ENCODE data around the gene FOXP4. TPM values are rescaled to one million over a fixed set of nuclear protein-coding genes. Genes with fewer than 3 reads are reported as not detected.

FOXP4 gene, protein sequence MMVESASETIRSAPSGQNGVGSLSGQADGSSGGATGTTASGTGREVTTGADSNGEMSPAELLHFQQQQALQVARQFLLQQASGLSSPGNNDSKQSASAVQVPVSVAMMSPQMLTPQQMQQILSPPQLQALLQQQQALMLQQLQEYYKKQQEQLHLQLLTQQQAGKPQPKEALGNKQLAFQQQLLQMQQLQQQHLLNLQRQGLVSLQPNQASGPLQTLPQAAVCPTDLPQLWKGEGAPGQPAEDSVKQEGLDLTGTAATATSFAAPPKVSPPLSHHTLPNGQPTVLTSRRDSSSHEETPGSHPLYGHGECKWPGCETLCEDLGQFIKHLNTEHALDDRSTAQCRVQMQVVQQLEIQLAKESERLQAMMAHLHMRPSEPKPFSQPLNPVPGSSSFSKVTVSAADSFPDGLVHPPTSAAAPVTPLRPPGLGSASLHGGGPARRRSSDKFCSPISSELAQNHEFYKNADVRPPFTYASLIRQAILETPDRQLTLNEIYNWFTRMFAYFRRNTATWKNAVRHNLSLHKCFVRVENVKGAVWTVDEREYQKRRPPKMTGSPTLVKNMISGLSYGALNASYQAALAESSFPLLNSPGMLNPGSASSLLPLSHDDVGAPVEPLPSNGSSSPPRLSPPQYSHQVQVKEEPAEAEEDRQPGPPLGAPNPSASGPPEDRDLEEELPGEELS
- 3.1 and 4.7 TPM in 2 replicates for total RNA-seq (2014; rRNA removed; shearing (Covaris generic))

DNA sequence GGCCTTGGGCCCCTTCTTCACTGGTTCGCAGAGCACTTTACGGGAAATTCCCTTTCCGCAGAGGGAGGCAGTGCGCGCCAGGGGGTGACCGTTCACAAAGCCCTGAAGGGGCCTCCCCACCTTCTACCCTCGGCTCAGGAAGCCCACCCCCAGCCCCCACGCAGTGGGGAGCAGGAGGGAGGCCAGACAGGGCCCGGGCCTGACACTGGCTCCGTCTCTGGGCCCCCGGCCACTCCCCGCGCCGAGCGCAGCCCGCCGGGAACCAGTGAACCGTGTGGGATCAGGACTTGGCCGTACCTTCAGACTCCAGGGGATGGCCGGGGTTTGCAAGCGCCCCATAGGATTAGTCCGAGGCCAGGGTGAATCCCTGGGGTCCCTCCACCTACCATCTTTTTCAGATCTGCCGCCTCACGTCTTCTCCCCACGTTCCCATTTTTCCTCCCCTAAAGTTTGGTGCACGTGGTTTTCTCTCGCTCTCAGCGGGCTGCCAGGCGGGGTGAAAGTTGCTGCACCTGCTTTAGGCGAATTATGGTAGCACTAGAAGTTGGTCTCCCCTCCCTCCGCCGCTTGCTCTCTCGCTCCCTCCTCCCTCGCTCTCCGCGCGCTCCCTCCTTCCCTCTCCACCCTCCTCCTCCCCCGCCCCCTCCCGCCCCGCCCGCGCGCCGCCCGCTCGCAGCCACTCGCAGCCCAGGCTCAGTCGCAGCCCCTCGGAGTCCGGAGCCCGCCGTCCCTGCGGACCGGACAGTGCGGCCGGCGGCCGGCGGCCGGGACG is at the start of gene FOXP4:
TSS of gene FOXP4 (plus strand) at position 679 of the 772 bp plus-strand sequence. CDS start 19,380 bp downstream, outside the sequence.
- DNase-seq (ENCODE audit: low read depth), result peak; percentile 96

DNA sequence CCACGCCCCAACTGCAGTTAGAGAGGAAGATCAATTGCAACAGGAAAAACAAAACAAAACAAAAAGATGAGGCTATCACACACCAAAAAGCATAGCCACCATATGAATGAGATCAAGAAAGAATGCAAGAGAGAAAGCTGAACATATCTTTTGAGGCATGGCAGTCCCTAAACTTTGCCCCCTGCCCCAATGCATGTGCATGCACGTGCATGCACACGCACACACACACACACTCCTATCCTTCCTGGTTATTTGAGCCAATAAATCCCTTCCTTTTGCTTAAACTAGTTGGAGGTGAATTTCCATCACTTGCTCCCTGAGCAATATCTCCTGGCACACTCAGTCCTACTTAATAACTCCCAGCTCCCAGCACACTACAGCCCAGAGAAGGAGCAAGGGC is 48.6 kb upstream of the FOXP4 start:
- no peak for DNase-seq (ENCODE audit: low read depth)

DNA sequence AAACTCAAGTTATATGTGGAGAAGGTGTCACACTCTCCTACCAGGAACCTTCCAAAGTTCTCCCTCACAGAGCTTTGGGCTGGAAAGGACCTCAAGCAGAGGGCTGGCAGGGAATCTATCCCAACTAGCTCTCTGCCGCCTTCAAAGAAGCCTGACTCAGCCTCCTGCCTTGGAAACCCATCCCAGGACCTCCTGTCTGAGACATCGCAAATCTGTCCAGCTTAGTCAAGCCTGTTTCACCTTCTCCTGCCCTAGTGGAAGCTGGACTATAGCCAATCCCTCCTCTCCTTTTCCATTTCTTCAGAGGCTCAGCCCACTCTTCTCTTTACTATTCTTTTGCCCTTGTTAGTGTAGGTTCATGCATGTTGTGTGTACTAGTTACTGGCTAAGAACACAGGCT is 48.2 kb upstream of the FOXP4 start:
- peak; percentile 41 for DNase-seq (ENCODE audit: low read depth)

DNA sequence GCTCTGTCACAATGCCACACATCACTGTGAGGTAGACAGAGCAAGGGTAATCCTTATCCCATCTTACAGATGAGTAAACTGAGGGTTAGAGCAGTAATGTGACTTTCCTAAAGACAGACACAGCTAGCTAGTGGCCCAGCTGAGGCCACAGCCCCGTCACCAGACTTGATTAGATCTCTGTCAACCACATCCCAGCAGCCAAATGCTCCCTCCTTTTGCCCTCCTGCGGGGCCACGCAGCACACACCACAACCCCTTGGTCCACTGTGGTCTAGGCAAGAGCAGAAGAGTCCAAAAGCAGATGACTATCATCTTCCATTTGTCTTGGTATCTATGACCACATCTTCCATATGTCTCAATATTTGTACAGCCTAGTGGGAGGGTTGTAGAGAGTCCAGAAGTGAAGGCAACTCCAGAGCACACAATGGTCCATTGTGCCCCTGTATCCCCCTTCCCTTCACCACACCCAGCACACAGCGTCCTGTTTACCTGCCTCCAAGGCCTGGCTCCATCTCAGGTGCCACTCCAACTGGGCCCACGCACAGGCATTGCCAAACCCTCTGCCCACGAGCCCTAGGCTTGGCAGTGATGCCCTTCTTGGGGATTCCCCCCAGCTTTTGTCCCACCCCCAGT is 47.1 kb upstream of the FOXP4 start:
- DNase-seq (ENCODE audit: low read depth), result no peak

DNA sequence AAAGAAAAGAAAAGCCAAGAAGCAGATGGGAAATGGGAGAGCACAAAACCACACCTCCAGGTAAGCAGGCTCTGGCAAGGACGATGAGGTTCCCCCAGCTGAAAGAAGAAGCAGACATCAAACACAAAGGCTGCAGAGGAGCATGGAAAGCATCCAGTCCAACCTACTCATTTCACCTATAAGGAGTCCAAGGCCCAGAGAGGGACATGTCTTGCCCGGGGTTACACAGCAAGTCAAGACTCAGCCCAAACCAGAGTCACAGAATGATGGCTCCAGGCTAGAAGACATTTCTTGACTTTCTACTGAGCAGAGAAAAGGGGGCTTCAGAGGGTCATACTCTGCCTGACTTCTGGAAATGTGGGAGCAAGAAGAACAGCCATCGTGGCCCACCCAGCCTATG is 45.6 kb upstream of the FOXP4 start:
- DNase-seq (ENCODE audit: low read depth), result no peak

DNA sequence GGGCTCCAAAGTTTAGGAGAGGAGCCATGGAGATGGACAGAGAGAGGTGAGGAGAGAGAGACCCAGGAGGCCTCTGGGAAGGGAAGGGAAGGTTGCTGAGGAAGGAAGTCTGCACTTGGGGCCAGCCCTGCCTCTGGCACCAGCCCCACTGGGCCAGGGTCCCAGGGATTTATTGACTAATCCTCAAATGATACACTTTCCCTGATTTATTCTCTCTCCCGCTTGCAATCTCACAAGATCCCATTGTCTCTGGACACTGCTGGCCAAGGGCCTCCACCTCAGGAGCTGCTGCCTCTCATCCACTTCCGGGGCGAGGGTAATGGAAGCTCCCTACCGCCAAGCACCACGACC is 43.6 kb upstream of the FOXP4 start:
- DNase-seq (ENCODE audit: low read depth), result no peak

DNA sequence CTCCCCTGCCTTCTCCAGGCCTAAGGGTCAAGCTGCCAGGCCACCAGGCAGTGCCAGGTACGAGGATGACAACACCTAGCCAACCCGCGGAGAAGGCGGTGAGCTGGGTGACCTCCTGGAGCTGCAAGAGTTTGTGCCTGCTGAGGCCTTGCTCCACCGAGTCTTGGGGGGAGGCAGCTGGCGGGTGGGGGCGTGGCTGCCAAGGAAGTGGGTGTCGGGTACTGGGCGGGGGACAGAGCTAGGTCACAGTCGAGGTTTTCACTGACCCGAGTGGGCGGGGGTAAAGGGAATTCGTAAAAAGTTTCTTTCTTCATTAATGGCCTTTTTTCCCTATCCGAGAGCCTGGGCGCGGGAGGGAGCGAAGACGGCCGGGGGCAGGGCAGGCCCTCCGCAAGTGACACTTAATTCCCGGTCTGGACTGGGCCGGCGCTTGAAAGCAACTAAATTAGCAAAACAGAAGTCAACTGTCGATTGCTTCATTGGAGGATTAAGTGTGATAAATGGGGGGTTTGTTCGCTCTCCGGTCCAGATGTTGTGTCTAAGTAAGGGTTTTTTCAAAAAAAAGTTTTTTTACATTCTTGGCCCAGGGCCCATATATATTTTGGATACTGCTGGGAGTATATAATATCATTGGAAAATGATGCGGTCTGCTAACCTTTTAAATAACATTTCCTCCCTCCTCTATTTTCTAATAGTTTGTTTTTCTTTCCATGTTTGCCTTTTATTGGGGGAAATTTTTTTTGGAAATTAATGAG is 43.1 kb upstream of the FOXP4 start:
- no peak for DNase-seq (ENCODE audit: low read depth)

DNA sequence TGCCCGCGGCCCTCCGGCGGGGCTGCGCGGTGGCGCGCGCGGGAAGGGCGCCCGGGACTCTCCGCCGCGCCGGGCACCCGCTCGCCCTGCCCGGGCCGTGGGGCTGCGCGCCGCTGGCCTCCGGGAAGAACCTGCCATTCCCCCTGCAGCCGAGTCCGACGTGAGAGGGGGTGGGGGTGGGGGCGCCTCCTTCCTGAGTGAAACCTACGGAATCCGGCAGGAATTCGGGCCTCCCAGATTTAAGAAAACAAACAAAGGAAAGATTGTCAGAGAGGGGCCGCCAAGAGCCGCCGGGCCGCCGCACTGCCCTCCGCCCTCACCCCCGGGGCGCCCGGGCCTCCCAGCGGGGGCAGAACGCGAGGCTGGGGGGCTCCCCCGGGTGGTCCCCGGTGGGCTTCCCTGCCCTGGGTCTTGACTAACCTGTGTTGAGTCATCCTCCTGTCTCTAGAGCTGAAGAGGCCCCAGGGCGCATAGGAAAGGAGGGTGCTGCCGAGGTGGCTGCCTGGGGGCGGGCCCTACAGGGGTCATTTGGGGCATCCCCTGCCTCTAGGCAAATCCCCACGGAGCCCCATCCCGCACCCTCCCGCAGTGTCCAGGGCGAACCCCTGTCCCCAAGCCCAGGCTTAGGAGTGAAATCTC is 42.2 kb upstream of the FOXP4 start:
- DNase-seq (ENCODE audit: low read depth), result peak; percentile 44

DNA sequence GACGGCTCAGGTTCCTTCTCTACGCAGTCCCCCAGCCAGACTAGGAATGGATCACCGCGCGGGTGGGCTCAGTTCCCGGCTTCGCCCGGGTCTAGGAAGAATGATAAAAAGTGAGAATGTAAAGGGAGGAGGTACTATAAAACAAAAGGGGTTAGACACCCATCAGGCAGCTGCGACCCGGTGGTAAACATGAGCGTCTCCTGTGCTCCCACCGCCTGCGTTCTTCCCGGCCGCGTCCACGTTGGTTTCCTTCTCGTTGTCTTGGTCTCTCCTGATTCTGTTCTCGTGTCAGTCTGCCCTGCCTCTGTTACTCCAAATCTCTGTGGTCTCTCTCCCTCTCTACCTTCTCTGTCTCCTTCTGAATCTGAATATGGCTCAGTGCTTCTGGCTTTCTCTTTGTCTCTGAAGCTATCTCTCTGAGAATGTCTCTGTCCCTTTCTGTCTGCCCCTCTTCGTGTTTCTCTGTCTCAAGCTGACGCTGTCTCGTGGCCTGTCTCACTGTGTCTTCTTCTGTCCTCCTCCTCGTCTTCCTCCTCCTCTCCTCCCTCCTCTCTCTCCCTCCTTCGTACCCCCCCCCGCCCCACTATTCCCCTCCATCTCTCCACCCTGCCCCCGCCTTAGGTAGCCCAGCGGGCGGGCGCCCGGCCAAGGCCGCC is 41.6 kb upstream of the FOXP4 start:
- DNase-seq (ENCODE audit: low read depth), result peak; percentile 20

DNA sequence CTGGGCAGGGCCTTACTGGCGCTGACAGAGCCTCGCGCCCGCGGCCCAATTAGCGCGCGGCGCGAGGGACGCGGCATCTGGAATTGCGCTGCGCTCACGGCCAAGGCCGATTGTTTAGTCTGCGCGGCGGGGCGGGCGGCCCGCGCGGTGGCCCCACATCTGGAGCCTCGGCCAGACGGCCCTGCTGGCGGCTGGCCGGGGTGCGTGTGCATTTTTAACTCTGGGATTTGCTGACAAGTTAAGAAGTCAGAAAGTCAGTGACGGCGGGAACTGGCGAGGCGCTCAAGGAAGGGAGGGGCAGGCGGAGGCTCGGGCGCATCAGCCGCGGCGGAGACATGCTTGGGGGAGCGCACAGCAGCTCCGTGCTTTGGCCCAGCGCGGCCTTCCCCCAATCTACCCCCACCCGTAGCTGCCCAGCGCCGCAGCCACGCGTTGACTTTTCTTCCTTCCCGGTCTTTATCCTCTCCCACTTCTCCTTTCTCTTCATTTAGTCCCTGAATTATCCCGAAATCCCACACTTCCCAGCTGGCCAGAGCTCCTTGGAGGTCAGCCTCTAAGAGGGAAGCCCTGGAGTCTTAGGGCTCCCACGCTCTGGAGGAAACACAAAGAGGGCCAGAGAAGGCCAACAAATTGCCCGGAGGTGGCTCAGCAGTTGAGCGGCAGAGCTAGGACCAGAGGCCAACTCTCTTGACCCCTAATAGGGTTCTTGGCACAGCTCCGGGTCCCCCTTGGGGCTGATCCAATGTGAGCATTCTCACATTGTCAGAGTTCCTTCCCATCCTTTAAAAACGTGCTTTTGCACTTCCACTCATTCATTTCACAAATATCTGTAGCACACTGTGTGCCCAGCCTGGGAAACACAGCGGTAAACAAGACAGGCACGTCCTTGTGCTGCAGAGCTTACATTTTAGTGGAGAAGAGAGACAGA is 40.8 kb upstream of the FOXP4 start:
- peak; percentile 81 for DNase-seq (ENCODE audit: low read depth)

DNA sequence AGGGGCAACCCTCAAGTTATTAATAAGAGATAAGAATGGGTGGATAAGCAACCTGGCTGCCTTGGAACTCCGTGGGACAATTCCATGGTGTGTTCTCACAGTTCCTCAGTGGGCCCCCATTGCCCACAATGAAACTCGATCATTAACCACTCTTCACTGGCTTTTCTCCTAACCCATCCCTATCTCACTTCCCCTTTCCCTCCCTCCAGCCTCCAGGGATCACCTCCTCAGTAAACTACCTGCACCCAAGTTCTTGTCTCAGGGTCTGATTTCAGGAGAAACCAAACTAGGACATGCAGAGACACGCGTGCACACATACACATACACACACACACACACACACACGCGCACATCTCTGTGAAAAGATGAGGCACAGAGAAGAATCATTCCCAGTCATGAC is 37.7 kb upstream of the FOXP4 start:
- no peak for DNase-seq (ENCODE audit: low read depth)

DNA sequence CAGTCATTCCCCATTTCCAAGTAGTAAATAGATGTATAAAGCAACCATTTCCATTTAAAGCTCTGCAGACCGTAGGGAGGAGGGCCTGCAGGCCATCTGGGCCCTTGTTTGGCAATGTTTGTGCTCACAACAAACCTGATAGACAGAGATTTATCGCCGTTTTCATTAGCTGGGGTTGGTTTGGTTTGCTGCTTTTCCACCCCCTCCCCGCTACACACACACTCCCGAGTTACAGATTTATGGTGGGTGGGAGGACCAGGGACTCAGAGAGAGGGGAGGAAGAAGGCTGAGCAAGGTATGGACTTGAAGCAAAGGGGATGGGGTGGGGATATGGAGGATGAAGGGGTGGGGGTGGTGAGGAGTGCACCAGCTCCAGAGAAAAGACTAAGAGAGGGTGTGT is 36.6 kb upstream of the FOXP4 start:
- DNase-seq (ENCODE audit: low read depth), result no peak

DNA sequence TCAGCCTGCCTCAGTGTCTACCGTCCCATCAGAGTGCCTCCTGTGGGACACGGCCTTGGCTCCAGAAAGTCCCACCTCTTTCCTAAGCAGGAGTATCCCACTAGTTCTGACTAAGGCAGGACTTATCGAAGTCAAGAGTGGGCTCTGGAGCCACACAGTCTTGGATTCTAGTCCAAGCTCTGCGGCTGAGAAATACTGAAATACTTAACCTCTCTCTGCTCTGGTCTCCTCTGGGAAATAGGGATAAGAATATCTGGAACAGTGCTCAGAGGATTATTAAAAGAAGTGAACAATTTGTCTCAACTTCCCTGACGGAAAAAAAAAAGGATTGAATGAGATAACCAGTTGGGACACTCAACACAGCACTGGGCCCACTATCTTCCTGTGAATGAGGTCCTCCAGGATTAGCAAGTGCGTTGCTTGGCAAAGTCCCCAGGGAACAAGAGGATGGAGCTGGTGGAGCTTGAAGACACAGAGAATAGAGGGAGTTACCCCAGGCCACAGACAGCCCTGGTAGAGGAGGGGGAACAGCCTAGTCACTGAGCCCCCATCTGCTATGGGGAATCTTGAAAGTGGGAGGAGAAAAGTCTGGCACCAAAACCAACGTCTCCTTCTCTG is 34.6 kb upstream of the FOXP4 start:
- no peak for DNase-seq (ENCODE audit: low read depth)

DNA sequence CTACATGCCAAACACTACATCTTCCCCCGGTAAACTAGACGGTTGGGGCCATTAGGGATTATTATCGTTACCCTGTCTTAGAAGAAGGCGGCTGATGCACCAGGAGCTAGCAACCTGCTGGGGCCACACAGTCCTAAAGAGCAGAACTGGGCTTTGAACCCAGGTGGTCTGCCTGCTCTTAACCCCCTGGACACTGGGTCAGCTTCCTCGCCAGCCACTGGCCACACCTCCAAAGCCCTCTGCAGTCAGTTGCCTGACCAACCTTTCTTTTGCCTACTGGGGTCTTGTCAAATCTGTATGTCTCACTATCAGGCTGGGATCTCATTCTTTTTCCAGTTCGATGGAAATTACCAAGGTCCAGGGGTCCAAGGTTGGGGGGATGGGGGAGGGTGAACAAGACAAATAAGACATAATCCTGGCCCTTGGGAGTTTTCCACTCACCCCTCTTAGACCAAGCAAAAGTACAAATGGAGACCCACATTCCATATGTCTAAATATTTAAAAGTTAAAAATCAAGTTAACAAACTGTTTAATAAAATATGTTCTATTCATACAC is 34.0 kb upstream of the FOXP4 start:
- no peak for DNase-seq (ENCODE audit: low read depth)

DNA sequence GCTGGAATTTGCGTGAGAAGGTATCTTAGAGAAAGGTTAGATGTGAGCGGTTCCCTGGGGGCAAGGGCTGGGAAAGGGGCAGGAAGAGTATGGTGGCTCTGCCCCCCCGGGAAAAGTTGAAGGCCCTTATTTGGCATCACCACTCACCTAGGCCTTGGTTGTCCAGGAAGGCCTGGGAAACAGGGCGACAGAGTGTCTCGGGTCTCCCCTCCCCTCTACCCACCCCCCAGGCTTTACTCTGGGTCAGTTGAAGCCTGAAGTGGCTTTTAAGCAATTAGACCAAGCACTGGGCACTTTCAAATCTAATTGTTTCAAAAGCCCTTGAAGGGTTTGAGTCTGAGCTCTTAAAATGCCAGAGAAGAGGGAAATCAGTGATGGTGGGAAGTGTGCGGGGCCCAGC is 30.2 kb upstream of the FOXP4 start:
- DNase-seq (ENCODE audit: low read depth), result no peak

DNA sequence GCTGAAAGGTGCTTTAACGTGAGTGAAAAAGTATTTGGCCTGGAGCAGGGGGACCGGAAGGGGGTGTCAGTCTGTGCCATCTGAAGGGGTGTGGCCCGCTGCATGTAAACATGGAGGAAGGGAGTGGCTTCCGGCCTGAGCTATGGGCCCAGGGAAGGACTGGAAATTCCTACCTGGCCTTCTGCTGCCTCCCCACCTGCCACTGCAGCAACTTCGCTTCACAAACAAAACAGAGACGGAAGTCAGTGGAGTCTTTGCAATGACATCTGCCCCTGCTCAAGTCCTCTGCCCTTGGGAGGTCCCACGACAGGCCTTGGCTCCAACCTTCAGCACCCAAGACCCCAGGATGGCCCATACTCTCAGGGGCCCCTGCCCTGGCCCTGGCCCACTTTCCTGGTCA is 28.1 kb upstream of the FOXP4 start:
- DNase-seq (ENCODE audit: low read depth), result no peak

DNA sequence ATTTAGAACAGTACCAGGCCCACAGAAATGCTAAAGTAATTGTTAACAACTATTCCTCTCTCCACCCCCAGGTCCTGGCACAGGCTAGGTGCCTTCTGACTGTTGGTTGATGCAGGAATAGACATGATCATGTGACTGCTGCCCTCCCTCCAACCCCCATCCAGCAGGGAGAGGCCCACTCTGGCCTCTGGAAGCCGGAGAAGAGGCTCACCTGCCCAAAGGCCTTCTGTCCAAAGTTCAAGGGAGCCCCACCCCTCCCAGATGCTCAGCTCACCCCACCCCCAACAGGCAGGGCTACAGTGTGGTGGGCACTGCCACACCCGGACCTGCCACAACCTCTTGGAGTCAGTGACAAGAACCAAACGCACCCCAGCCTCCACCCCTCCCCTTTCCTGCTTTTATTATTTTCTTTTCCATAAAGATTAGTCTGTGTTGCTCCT is 26.9 kb upstream of the FOXP4 start:
- no peak for DNase-seq (ENCODE audit: low read depth)

Measured in RPMI7951 (cell line).